NCI-H1417 (cell line): ENCODE measurements around the gene FBLIM1.

Source experiments
- DNase-seq, 3 experiments: peaks; one replicate each; lab custom pipeline; 2025; lab: John Stamatoyannopoulos, UW

Gene FBLIM1, protein sequence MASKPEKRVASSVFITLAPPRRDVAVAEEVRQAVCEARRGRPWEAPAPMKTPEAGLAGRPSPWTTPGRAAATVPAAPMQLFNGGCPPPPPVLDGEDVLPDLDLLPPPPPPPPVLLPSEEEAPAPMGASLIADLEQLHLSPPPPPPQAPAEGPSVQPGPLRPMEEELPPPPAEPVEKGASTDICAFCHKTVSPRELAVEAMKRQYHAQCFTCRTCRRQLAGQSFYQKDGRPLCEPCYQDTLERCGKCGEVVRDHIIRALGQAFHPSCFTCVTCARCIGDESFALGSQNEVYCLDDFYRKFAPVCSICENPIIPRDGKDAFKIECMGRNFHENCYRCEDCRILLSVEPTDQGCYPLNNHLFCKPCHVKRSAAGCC

DNA sequence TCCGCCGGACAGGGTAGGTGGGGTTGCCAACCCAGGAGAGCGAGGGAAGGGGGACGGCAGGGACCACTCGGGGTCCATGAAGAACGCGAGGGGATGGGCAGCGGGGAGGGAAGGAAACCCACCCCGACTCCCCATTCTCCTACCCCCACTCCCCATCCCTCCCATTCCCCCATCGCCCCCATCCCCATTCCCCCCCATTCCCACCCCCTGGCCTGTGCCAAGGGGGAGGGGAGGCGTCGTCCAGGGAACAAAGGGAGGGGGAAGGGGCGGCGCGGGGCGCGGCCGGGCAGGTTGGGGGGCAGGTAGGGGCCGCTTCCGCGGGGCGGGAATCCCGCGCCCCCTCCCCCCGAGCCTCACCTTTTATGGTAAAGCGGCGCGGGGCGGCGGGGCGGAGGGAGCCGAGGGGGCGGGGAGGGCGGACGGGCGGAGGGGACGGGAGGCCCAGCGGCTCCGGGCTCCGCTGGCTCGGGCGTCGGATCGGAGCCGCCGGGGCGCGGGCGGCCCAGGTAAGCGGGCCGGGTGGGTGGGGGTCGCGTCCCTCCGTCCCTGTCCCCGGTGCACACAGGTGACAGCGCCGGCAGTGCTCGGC, at the start of gene FBLIM1:
Gene FBLIM1, plus strand, starts transcription at position 453 of the 589 bp plus-strand sequence. CDS start 6,189 bp downstream, outside the sequence.
- peak in 2 of 3 experiments; percentile 46 to 71 for DNase-seq

DNA sequence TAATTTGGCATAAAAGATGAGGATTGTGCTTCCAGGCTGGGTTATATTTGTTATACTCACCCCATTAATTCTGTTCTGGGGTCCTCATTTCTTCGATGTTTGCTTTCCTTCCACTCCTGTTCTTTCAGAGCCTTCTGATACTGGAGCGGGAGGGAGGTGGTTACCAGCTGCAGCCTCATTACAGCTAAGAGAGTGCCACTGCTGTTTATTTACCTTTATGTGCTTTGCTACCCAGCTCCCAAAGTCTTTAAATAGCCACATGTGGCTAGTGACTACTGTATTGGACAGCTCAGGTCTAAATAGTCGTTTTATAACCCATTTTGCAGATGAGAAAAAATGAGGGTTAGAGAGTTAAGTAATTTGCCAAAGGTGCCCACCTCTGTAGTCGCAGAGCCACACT, 49.4 kb upstream of the FBLIM1 start:
- DNase-seq, result peak in 2 of 3 experiments; percentile 76 to 86

DNA sequence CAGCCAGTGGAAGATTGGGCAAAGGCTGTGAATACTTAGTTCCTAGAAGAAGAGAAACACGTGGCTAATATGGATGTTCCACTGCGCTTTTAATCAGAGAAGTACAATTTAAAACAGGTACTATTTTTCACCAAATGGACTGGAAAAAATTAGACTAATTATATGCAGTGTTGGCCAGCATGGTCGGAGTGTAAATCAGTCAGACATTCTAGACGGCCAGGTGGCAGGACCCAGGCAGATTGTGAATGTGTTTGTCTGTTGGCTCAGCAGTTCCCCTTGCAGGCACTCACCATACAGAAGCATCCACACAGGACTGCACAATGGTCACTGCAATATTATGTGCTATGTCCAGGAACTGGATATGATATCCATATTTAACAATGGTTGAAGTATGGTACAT, 46.4 kb upstream of the FBLIM1 start:
- peak in 2 of 3 experiments; percentile 58 to 79 for DNase-seq

DNA sequence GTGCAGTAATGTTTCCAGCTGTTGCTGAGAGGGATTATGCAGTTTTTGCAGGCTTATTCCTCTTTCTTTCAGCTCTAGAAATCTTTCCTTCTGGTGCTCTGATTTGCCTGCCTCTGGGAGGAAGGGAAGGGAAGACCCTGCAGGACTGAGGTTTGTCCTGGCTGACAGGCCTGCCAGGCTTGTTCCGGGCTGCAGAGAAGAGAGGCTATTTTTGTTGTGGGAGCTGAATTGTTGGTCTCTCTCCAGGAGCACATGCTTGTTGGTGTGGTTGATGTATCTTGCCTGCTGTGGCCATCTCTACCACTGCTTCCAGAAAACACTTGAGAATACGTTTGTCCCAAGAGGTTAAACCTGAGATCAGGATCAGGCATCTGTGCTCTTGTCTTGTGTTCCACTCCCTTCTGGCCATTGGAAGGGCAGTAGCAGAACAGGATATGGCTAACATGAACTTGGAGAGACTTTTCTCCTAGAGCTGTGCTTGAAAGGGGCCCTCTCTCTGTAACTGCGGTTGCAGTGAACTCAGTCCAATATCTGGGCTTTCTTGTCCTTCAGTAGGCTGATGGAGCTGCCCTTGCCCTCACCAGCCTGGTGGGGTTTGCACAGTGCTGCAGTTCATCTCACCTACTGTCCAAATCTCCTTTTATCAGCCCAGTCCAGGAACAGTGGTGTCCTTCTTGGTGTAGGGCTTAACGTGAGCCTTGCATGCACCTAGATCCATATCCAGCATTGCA, 44.0 kb upstream of the FBLIM1 start:
- no peak for DNase-seq

DNA sequence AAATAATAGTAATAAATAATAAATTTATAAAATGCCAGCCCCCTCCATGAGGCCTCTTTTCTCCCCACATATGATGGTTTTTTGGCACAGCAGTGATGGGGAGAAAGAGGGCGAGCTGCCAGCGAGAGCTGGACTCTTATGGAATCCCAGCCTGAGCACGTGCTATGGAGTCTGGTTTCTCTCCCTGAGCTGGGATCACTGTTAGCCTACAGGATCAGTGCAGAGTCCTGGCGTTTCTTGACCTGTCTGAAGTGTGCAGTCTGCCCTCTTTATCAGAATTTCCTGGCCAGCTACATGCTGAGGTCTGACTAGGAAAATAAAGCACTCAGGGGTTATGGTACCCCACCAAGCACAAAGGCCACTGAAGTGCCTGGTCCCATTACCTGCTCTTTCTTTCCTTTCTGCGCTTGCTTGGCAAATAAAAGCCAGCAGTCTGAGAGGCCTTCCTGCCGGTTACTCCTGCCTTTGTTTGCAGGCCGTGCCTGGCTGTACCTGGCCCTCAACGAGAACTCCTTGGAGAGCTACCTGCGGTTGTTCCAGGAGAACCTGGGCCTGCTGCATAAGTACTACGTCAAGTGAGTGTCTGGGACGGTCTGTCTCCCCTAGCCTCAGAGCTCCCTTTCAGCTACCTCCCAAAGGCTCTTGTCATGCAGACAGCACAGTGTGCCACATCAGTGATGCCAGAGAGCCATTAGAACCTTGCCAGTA, 41.0 kb upstream of the FBLIM1 start:
- DNase-seq, result peak in 2 of 3 experiments; percentile 10 to 55

DNA sequence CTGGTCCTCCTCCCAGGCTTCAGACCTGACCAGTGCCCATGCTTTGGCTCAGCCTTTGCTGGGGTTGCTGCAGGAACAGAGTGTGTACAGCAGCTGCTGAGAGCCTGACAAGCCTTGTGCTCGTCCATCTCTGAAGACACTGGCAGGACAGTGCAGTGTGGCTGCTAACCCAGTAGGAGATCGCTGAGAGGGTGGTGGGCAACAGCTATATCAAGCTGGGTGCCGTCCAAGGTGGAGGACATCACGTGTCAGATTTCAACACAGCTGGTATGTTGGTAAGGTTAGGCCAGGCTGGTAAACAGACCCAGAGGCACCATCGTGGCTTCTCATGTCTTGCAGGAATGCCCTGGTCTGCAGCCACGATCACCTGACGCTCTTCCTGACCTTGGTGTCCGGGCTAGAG, 40.4 kb upstream of the FBLIM1 start:
- no peak for DNase-seq

DNA sequence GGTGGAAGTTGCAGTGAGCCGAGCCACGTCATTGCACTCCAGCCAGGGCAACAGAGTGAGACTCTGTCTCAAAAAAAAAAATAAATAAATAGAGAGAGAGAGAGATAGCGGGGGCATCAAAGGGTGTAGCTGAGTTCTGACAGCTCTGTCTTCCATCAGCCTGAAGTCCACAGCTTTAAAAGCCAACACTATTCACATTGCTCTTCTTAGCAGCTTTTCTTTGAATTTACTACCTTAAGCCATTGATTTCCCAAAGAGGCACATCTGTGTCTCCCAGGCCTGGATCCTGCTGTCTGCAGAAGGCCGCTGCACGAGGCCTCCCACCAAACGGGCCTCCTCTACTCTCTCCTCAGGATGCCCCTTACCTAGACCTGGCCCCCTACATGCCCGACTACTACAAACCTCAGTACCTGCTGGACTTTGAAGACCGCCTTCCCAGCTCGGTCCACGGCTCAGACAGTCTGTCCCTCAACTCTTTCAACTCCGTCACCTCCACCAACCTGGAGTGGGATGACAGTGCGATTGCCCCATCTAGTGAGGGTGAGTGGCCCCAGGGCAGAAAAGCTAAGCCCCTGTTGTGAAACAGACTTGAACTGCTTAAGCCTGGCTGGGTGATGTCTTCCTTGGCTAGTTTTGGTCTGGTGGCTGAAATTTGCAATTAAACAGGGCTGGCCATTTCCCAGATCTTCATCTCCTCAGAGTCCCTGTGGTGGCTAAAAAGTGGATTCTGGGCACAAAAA, 39.0 kb upstream of the FBLIM1 start:
- DNase-seq, result no peak

DNA sequence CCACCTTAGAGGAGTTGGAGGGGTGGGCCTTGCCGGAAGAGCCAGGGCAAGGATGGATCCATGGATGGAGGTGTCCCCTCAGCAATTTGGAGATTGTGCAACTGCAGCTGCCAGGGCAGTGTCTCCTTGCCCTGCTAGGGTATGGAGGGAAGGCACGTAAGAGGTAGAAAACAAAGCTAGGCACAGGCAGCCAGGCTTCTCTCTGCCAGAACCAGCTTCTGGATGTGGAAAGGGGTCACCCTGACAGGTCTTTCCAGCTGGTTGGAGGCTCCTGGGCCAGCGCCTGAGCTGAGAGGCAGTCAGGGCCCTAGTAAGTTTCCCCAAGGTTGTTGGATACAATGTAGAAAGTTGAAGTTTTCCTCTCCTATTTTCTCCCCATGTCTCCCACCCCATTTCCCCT, 37.7 kb upstream of the FBLIM1 start:
- DNase-seq, result no peak

DNA sequence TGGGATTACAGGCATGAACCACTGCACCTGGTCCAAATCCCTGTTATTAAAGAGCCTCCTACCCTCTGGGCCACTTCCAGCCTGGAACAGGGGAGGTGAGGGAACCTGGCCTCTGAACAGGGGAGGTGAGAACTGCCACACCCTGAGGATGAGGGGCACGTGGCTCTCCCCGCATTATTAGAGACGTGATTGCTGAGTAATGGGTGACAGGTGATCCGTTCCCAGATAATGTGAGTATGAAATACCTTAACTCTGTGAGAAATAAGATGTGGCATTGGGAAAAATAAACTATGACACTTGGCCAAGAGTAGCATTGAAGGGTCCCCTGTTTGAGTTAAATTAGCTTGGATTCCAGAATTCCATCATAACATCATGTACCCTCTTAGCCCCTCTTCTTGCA, 36.2 kb upstream of the FBLIM1 start:
- no peak for DNase-seq

DNA sequence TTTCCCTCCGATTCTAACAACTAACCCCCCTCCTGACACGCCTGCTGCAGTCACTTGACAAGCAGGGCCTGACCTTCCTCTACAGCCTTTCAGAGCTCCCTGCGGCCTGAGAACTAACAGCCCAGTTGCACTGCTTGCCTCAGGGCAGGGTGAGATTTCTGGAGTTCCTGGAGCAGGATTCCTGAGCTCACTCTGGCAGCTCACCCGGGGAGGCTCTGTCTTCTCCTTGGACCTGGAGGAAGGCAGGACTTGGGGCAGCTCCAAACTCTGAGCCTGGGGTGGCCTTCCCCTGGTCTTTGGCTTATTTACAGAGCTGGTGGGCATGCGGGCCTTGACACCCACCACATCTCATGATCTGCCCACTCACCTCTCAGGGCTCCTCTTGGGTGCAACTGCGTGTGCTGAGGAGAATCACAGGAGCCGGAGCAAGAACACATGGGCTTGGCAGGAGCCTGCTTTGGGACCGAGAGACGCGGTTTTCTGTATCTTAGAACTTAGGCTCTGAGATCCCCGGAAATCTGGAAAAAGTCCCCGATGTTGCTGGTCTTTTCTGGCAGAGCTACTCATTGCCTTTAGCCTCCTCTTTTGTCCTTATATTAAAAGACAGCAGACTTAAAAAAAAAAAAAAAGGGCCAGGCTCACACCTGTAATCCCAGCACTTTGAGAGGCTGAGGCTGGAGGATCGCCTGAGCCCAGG, 35.6 kb upstream of the FBLIM1 start:
- no peak for DNase-seq

DNA sequence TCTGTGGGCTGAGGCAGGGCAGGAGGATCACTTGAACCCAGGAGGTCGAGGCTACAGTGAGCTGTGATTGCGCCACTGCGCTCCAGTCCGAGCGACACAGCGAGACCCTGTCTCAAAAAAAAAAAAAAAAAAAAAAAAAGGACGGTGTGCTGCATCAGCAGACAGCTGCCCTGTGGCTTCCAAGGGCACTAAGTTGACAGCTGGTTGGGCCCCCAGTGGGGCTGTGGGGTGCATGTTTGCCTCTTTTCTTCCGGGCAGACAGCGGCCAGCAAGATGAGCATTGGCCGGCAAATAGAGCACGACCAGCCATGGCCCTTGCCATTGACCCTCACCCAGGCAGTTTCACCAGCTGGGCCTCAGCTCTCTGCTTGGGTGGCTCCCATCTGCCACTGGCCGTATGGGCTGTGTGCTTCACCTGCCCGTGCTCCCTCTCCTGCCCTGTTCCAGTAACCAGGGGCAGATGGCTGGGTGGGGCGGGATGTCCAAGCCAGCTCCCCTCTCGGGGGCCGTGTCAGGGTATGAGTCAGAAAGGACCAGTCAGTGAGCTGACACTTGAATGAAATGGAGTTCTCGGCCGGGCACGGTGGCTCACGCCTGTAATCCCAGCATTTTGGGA, 34.9 kb upstream of the FBLIM1 start:
- no peak for DNase-seq

DNA sequence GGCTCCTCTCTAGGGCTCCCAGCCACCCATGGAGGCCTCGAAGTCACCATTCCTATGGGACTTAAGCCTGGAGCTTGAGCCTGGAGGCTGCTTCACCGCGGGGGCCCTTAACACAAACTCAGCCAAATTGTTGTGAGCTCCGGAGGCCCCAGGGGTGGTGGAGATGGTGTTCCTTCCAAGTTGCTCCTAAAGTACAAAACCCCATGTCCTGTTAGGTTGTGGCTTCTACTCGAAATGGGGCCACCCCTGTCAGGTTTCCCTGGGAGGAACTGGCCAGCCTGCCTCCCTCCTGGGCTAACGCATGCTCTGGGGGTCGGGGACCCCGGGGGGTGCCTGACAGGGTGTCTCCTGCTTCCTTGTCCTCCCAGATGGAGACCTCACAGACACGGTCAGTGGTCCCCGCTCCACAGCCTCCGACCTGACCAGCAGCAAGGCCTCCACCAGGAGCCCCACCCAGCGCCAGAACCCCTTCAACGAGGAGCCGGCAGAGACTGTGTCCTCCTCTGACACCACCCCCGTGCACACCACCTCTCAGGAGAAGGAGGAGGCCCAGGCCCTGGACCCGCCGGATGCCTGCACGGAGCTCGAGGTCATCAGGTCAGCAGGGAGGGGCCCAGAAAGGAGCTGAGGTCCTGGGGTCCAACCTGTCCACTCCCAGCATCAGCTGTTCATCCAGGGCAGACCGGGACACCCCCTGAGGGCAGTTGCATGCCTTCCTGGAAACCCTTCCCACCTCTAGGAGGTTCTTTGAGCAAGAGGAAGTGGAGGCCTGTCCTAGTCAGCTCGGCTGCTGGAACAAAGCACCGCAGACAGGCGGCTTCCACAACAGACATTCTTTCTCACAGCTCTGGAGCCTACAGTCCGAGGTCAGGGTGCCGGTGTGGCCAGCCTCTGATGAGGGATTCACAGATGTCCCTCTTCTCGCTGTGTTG, 33.4 kb upstream of the FBLIM1 start:
- no peak for DNase-seq

DNA sequence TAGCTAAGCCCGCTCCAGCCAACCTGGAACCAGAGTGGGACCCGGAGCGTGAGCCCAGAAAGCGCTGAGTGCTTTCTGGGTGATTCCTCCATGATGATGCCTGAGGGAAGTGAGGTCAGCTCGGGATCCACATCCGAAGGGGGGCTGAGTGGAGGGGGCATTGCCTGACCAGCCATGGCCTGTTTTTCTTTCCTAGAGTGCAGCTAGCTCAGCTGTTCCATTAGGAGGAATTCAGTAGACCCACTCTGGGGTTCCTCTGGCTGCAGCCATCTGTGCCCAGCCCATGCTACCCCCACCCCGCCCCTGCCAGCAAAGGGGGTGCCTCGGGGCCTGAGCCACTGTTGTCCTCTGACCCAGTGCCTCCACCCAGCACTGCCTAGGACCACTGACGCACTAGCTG, 32.1 kb upstream of the FBLIM1 start:
- DNase-seq, result no peak

DNA sequence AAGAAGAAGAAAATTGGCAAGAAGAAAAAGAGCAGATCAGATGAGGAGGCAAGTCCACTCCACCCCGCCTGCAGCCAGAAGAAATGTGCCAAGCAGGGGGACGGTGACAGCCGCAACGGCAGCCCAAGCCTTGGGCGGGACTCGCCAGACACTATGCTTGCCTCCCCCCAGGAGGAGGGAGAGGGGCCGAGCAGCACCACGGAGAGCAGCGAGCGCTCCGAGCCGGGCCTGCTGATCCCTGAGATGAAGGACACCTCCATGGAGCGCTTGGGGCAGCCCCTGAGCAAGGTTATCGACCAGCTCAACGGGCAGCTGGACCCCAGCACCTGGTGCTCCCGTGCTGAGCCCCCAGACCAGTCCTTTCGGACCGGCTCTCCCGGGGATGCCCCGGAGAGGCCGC, 31.6 kb upstream of the FBLIM1 start:
- no peak for DNase-seq

DNA sequence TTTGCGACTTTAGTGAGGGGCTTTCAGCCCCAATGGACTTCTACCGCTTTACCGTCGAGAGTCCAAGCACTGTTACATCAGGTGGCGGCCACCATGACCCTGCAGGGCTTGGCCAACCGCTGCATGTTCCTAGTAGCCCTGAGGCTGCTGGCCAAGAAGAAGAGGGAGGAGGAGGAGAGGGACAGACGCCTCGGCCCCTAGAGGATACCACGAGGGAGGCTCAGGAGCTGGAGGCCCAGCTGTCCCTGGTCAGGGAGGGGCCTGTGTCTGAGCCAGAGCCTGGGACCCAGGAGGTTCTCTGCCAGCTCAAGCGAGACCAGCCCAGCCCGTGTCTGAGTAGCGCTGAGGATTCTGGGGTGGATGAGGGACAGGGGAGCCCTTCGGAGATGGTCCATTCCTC, 31.2 kb upstream of the FBLIM1 start:
- no peak for DNase-seq

DNA sequence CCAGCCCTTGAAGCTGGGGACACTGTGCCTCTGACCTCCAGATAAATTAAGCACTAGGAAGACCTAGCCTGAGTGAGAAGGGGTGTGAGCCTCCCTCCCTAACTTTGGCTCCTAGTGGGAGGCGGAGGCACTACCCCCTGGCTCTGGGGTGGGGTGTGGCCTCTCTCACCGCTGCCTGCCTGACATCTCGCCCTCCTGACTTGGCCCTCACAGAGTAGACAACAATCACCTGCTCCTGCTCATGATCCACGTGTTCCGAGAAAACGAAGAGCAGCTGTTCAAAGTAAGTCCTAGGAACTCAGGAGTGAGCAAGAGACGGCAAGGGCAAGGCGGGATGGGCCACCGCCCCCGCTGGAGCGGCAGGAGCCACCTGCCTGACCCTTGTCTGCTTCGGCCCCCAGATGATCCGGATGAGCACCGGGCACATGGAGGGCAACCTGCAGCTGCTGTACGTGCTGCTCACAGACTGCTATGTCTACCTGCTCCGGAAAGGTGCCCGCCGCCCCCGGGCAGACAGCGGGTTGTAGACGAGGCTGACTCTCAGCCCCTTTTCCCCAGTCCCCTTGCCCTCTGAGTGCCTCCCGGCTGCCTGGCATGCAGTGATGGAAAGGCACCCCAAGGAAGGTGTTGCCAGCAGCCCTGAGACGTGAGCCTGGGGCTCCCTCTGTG, 30.6 kb upstream of the FBLIM1 start:
- DNase-seq, result no peak

DNA sequence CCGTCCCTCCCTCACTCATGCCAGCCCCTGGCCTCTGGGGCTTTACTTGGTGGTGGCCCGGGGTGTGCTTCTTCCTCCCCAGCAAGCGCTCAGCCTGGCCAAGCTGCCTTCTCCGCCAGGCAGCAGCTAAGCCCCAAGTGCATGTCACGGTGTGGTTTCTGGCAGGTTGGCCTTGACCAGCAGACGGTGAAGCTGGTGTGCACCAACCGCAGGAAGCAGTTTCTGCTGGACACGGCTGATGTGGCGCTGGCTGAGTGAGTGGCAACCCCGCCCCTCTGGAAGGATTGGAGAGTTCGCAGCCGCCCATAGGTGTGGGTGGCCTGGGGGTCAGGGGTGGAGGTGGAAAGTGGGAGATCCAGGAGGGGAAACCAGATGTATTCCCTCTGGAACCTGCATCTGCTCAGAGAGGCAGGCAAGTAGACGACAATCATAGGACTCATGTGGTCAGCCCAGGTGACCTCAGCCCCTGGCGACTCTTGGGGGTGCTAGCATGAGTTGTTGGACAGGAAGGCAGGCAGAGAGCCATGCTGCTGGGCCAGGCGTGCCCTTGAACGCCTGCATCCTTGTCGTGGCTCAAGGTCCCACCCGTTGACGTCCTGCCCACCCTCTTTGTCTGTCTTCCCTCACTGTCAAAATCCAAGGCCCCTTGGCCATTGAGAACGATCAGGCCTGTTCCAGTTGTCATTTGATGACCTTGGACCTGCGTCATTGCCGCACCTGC, 29.5 kb upstream of the FBLIM1 start:
- no peak for DNase-seq

DNA sequence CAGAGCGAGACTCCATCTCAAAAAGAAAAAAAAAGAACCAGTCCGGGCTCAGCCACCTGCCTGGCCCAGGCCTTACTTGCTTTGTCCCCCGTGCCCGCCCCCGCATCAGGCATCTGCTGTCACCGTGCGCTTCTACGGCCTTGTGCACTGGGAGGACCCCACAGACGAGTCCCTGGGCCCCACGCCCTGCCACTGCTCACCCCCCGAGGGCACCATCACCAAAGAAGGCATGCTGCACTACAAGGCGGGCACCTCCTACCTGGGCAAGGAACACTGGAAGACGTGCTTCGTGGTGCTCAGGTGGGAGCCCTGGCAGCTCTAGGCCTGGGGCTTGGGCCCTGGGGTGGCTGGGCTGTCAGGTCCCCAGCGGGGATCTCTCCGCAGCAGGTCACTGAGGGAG, 28.2 kb upstream of the FBLIM1 start:
- DNase-seq, result no peak
